Measurements from ENCODE around the gene AGAP3. TPM values are rescaled to one million over a fixed set of nuclear protein-coding genes. Genes with fewer than 3 reads are reported as not detected.

The AGAP3 gene
- polyA plus RNA-seq, 1 experiment, result 52.1 TPM

DNA sequence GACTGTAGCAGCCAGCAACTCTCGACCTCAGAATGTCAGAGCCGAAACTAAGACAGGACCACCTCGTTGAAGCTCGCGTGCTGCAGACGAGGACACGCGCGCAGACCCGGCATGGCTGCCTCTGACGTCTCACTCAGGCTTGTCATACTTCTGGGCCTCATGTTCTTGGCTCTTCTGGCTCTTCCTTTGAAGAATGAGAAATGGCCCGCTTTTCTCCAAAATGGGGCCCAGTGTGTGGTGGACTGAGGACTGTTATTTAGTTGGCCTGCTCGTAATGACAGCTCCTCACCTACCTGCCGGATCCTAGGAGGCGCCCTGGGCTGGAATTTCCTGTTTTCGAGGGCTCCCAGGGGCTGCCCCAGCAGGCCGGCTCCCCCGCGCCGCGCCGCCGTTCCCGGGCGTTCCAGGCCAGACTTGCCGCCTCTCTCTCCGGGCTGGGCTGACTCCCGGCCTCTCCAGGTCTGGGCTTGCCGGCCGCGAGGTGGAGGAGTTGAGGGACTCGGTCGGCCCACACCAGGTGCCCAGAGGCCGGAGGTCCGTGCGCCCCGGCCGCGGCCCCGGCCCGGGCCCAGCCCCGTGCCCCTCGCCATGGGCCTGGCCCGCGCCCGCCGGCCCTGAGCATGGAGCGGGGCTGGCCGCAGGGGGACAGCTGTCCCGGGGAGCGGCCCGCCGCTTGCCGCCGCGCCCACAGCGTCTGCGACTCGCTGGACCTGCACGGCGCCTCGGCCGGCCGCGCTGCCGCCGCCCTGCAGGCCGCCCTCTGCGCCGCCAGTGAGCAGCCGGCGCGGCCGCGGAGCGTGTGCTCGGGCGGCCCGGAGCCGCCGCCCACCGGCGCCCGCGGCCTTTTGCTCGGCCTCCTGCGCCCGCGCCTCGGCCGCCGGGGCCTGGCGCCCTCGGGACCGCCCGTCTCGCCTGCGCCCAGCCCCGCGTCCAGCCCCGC lies 28.1 kb downstream of the AGAP3 start:
- no peak for DNase-seq (ENCODE audit: low read depth)
- POLR2A ChIA-PET, result no interaction called here
- CTCF ChIA-PET, result interaction anchor here (0.8 to 8.6 kb wide), 10 partner anchors 10 to 216 kb away, joined by 3 to 143 read pairs (median 6); partner anchors contain the start of genes ABCB8, AGAP3 and FASTK
- Histone ChIP-seq H3K4me3 (ENCODE audit: low read depth, low read length) (no peak overlapping the region), H3K27me3 (ENCODE audit: control insufficient read depth, insufficient read depth, low read length) (no peaks in the 10 kb centered on the region), H3K36me3 (ENCODE audit: control insufficient read depth, insufficient read depth, low read length) (peaks cover 23% of the 10 kb centered on the region)
- TF ChIP-seq, protein P1, sequence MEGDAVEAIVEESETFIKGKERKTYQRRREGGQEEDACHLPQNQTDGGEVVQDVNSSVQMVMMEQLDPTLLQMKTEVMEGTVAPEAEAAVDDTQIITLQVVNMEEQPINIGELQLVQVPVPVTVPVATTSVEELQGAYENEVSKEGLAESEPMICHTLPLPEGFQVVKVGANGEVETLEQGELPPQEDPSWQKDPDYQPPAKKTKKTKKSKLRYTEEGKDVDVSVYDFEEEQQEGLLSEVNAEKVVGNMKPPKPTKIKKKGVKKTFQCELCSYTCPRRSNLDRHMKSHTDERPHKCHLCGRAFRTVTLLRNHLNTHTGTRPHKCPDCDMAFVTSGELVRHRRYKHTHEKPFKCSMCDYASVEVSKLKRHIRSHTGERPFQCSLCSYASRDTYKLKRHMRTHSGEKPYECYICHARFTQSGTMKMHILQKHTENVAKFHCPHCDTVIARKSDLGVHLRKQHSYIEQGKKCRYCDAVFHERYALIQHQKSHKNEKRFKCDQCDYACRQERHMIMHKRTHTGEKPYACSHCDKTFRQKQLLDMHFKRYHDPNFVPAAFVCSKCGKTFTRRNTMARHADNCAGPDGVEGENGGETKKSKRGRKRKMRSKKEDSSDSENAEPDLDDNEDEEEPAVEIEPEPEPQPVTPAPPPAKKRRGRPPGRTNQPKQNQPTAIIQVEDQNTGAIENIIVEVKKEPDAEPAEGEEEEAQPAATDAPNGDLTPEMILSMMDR (IDR thresholded peaks at IDR 0.05; ENCODE audit: insufficient read depth, low read depth, low read length), result no peak

GRCh38 chr7:151115121-151115835 lies 29.0 kb downstream of the AGAP3 start:
- no peak for DNase-seq (ENCODE audit: low read depth)
- ChIA-PET CTCF (interaction anchor here (0.8 to 4.5 kb wide), 9 partner anchors 9 to 103 kb away, joined by 3 to 36 read pairs (median 4); no protein-coding TSS in a partner anchor), POLR2A (no interaction called here)
- H3K4me3 ChIP-seq (ENCODE audit: low read depth, low read length), result no peak overlapping the region; the same call in 1 of the 2 replicates
- H3K36me3 ChIP-seq (ENCODE audit: control insufficient read depth, insufficient read depth, low read length), result peaks cover 31% of the 10 kb centered on the region
- TF ChIP-seq, protein P1 (IDR thresholded peaks at IDR 0.05; ENCODE audit: insufficient read depth, low read depth, low read length), result no peak
- no peaks in the 10 kb centered on the region for H3K27me3 ChIP-seq (ENCODE audit: control insufficient read depth, insufficient read depth, low read length)

- ChIA-PET CTCF (interaction anchor here (0.8 to 4.5 kb wide), 8 partner anchors 8 to 103 kb away, joined by 3 to 36 read pairs (median 4); no protein-coding TSS in a partner anchor), POLR2A (no interaction called here)
- Histone ChIP-seq H3K27me3 (ENCODE audit: control insufficient read depth, insufficient read depth, low read length) (no peaks in the 10 kb centered on the region), H3K36me3 (ENCODE audit: control insufficient read depth, insufficient read depth, low read length) (peaks cover 37% of the 10 kb centered on the region), H3K4me3 (ENCODE audit: low read depth, low read length) (no peak overlapping the region; the same call in 1 of the 2 replicates)
- TF ChIP-seq, protein P1 (IDR thresholded peaks at IDR 0.05; ENCODE audit: insufficient read depth, low read depth, low read length), result no peak
- no peak for DNase-seq (ENCODE audit: low read depth)
These were observed 29.7 kb downstream of the AGAP3 start for GRCh38 chr7:151115836-151116418.

DNA sequence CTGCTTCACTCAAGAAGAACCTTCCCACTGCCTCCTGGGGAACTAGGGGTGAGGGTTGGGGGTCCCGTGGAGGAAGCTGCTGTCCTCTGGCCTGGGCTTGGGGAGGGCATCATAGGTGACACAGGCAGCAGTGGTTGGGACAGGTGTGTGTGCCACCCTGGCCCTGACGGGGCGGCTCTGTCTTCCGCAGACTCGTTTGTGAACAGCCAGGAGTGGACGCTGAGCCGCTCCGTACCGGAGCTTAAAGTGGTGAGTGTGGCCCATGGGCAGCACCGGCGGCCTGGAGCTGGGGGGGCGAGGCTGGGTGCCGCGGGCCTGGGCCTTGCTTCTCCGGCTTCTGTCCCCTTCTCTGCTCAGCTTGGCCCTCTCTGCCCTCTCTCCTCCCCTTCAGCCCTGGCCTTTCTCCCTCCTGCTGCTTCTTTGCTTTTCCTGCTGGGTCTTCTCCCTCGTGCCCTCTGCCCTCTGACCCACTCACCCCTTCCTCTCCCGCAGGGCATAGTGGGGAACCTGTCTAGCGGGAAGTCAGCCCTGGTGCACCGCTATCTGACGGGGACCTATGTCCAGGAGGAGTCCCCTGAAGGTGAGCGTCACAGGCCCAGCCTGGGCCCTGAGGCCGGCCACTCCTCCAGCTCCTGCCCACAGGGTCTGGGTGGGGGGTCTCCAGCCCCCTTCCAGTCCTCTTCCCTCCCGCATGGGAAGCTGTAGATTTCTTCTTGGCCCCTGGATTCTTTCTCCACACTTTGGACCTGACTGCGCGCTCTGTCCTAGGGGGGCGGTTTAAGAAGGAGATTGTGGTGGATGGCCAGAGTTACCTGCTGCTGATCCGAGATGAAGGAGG lies 30.5 kb downstream of the AGAP3 start:
- H3K27me3 ChIP-seq (ENCODE audit: control insufficient read depth, insufficient read depth, low read length), result no peaks in the 10 kb centered on the region
- CTCF ChIA-PET, result interaction anchor here (0.6 to 1.9 kb wide), 6 partner anchors 11 to 104 kb away, joined by 3 to 6 read pairs (median 4); no protein-coding TSS in a partner anchor
- POLR2A ChIA-PET, result no interaction called here
- peaks cover 43% of the 10 kb centered on the region for H3K36me3 ChIP-seq (ENCODE audit: control insufficient read depth, insufficient read depth, low read length)
- H3K4me3 ChIP-seq (ENCODE audit: low read depth, low read length), result no peak overlapping the region
- DNase-seq (ENCODE audit: low read depth), result no peak
- TF ChIP-seq, protein P1 (IDR thresholded peaks at IDR 0.05; ENCODE audit: insufficient read depth, low read depth, low read length), result no peak

Data from BJ (cell line).